ENCODE data around the gene SLC26A8.

DNA sequence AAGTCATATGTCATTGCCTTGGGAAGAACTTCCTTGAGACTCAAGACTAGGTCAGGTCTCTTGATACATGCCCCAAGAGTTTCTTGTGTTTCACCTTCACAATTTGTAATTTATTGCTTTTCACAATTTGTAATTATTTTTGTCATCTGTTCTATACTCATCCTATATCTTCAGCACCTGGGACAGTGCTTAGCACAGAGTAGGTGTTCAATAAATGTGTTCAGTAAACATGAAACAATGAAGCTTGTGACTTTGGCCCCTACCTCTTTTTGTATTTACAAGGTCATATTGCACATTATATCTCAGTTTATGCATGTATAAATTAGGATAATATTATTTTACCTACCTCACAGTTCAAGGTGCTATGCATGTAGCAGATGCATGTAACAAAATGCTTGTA, 82.1 kb downstream of the SLC26A8 start:
- TF ChIP-seq, protein P1, sequence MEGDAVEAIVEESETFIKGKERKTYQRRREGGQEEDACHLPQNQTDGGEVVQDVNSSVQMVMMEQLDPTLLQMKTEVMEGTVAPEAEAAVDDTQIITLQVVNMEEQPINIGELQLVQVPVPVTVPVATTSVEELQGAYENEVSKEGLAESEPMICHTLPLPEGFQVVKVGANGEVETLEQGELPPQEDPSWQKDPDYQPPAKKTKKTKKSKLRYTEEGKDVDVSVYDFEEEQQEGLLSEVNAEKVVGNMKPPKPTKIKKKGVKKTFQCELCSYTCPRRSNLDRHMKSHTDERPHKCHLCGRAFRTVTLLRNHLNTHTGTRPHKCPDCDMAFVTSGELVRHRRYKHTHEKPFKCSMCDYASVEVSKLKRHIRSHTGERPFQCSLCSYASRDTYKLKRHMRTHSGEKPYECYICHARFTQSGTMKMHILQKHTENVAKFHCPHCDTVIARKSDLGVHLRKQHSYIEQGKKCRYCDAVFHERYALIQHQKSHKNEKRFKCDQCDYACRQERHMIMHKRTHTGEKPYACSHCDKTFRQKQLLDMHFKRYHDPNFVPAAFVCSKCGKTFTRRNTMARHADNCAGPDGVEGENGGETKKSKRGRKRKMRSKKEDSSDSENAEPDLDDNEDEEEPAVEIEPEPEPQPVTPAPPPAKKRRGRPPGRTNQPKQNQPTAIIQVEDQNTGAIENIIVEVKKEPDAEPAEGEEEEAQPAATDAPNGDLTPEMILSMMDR (IDR thresholded peaks at IDR 0.05): no peak
- TF ChIP-seq POLR2A (IDR thresholded peaks at IDR 0.05) (no peak), POLR2AphosphoS5 (IDR thresholded peaks at IDR 0.05) (no peak)

Data from prostate gland (tissue), 2 donors.